ENCODE data around the gene KCNG4. TPM values are rescaled to one million over a fixed set of nuclear protein-coding genes. Genes with fewer than 3 reads are reported as not detected.

Gene KCNG4
- total and polyA plus RNA-seq, 2 of the 8 experiments (the other 6 are each of a cell fraction or from before 2014, with no cell fraction given) = not detected

- Histone ChIP-seq H3K27ac (ENCODE audit: low read depth, low read length) (no peak overlapping the region), H4K5ac (ENCODE audit: insufficient read length, low read depth, low read length) (no peak overlapping the region), H3K36me3 (ENCODE audit: control insufficient read depth in 2 of 4, insufficient read depth in 4 of 4, low read length in 3 of 4) (no peaks in the 10 kb centered on the region), H2BK5ac (ENCODE audit: low read depth, low read length) (no peak overlapping the region), H3K56ac (replicated peaks; ENCODE audit: insufficient read length, low read depth, low read length) (no peak overlapping the region), H2BK15ac (ENCODE audit: low read length) (no peak overlapping the region), H4K91ac (replicated peaks; ENCODE audit: insufficient read length, low read length) (no peak overlapping the region), H3K4me2 (ENCODE audit: insufficient read depth in 1 of 2, low read depth in 2 of 2, low read length in 2 of 2) (no peak overlapping the region), H3K27me3 (replicated peaks in 1 of 4; ENCODE audit: control insufficient read depth in 3 of 4, extremely low read depth in 1 of 4, insufficient read depth in 3 of 4, low read length in 3 of 4) (no peaks in the 10 kb centered on the region; a peak in 2 of 7 replicates), H2BK20ac (ENCODE audit: low read length) (no peak overlapping the region), H4K20me1 (replicated peaks in 1 of 2; ENCODE audit: control insufficient read depth in 1 of 2, insufficient read depth in 2 of 2, low read length in 2 of 2) (no peaks in the 10 kb centered on the region), H2AK5ac (ENCODE audit: low read depth, low read length) (no peak overlapping the region), H3K23ac (ENCODE audit: insufficient read length) (no peak overlapping the region), H2BK120ac (replicated peaks; ENCODE audit: low read depth, low read length) (no peak overlapping the region), H2AFZ (ENCODE audit: low read length) (no peak overlapping the region), H3K9ac (replicated peaks in 1 of 4; ENCODE audit: extremely low read depth in 1 of 4, low read depth in 3 of 4, low read length in 3 of 4) (no peak overlapping the region), H3K23me2 (ENCODE audit: low read depth, low read length) (peaks cover 8% of the 10 kb centered on the region; the same call in 1 of the 2 replicates), H3K14ac (ENCODE audit: insufficient read length) (no peak overlapping the region), H3K79me1 (ENCODE audit: low read depth, low read length) (no peaks in the 10 kb centered on the region), H3K4ac (replicated peaks; ENCODE audit: insufficient read length, low read depth, low read length) (no peak overlapping the region), H2BK12ac (ENCODE audit: low read depth, low read length) (no peak overlapping the region), H3K79me2 (ENCODE audit: control insufficient read depth in 1 of 2, insufficient read depth in 2 of 2, low read length in 2 of 2) (no peaks in the 10 kb centered on the region), H3K4me1 (replicated peaks in 1 of 4; ENCODE audit: control insufficient read depth in 3 of 4, insufficient read depth in 4 of 4, low read length in 3 of 4) (peaks cover 3 to 7% (median 5%) of the 10 kb centered on the region in 4 experiments), H3K9me3 (ENCODE audit: insufficient read depth in 2 of 2, low read depth in 1 of 2, low read length in 1 of 2) (no peaks in the 10 kb centered on the region), H3K18ac (ENCODE audit: extremely low read depth, low read length) (no peak overlapping the region), H4K8ac (ENCODE audit: extremely low read depth, insufficient read depth, low read length) (no peak overlapping the region), H3K4me3 (ENCODE audit: extremely low read depth in 1 of 4, insufficient read depth in 2 of 4, low read depth in 3 of 4, low read length in 4 of 4) (no peak overlapping the region)
- CTCF ChIA-PET (ENCODE audit: partially characterized antibody) = interaction anchor here (0.7 to 12.7 kb wide), 46 partner anchors 9 to 345 kb away, joined by 3 to 212 read pairs (median 4); partner anchors contain the start of genes ADAD2, KCNG4 and WFDC1
- 28% methylated on average over 10 of the region's 10 CpGs; no CpG with 5 or more reads in 1 of the 2 experiments for WGBS, 2 experiments (ENCODE audit: extremely low coverage in 1 of 2, insufficient coverage in 1 of 2, insufficient read length in 1 of 2, insufficient replicate concordance in 2 of 2, low coverage in 1 of 2, low lambda C conversion rate in 2 of 2, missing lambda C conversion rate in 1 of 2)
- no peak for FAIRE-seq
- POLR2A ChIA-PET (ENCODE audit: partially characterized antibody) = interaction anchor here (1.6 kb wide), 1 partner anchor 102 kb away, joined by 4 read pairs; no protein-coding TSS in a partner anchor
- peak in 1 of 2 experiments; percentile 90 for DNase-seq (ENCODE audit: low read depth in 1 of 2, low spot score in 2 of 2)
- TF ChIP-seq CTBP2 (IDR thresholded peaks at IDR 0.05; ENCODE audit: borderline replicate concordance, insufficient read depth, insufficient read length, low read length) = no peak
- TF ChIP-seq CREB1 (IDR thresholded peaks at IDR 0.05) = peak; percentile 66
- no peak for TF ChIP-seq NANOG (IDR thresholded peaks at IDR 0.05; ENCODE audit: insufficient read depth, low read depth, low read length, poor library complexity, severe bottlenecking)
- TF ChIP-seq MAFK (IDR thresholded peaks at IDR 0.05; ENCODE audit: low read depth, low read length) = no peak
- no peak for TF ChIP-seq JUN (IDR thresholded peaks at IDR 0.05; ENCODE audit: low read depth, low read length)
- no peak for TF ChIP-seq SIN3A (conservative IDR thresholded peaks at IDR 0.05 in 1 of 2, IDR thresholded peaks at IDR 0.05 in 1 of 2; ENCODE audit: low read depth in 1 of 2, low read length in 2 of 2)
- no peak for TF ChIP-seq EP300 (IDR thresholded peaks at IDR 0.05; ENCODE audit: borderline replicate concordance in 1 of 2, low read depth in 2 of 2, low read length in 2 of 2)
- no peak for TF ChIP-seq NRF1 (IDR thresholded peaks at IDR 0.05; ENCODE audit: low read depth, low read length)
- no peak for TF ChIP-seq GTF2F1 (IDR thresholded peaks at IDR 0.05; ENCODE audit: borderline replicate concordance, low read depth, low read length)
- no peak for TF ChIP-seq CHD2 (IDR thresholded peaks at IDR 0.05; ENCODE audit: low read length)
Observed at GRCh38 chr16:84277244-84277823, 37.5 kb upstream of the KCNG4 start.

Data from H1 (cell line).